Adrenal gland (tissue), 5 donors: ENCODE measurements around the gene ADAMTS7.
"Not testable (repeated sequence)": the region's sequence is repeated elsewhere in the genome, so short reads cannot be mapped to it uniquely, and the experiment has no call there.

Experiments
- POLR2A ChIP-seq, 2 donors: fragments of 450-650 bp; IDR thresholded peaks; one replicate each; pipeline ENCODE4 v1.6.1; 2017; ENCODE audit warnings: antibody characterized with exemption in 2 of 2, mild to moderate bottlenecking in 2 of 2, moderate library complexity in 1 of 2
- TF ChIP-seq, protein P1 (sequence below), 6 experiments: fragments of 450-650 bp in 4 of 6; fragments of 200-600 bp in 2 of 6; sonication (generic) in 1 of 6; IDR thresholded peaks; 1 replicate in 5 of 6; 2 replicates in 1 of 6; pipeline versions ENCODE4 v1.5.1 to v1.8.0; 2016 to 2021; ENCODE audit warnings: antibody characterized with exemption in 6 of 6, mild to moderate bottlenecking in 2 of 6, moderate library complexity in 1 of 6
- donor health status: DM: no; HTN: no; CAD: no.

DNA sequence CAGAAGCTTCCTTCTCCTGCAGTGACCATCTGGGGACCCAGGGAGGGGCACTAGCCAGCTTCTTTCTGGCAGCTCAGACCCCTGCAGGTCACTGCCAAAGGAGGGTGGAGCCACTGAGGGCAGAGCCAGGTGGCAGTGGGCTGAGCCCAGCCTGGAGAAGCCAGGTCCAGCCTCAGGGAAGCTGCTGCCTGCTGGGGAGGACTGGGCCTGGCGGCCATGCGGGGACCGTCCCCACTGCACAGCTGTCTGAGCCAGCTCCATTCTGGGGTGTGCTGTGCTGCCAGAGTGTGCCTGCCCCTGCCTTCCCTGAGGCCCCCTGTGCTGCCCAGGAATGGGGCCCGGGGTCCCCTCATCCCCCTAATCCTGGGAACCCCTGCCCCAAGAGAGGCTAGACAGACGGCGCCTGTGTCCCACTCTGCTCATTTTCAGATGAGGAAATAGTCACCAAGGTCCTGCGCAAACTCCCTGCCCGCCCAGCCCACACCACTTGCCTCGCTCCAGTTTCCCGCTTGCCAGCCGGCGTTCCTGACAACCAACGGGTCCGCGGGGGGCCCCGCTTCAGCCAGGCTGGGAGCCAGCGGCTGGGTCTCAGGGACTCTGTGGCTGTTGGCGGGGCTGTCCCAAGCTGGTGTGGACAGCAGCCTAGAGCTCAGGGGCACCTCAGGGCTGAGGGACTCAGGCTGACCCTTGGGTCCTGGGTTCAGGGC, 46.0 kb downstream of the ADAMTS7 start:
- TF ChIP-seq, protein P1, sequence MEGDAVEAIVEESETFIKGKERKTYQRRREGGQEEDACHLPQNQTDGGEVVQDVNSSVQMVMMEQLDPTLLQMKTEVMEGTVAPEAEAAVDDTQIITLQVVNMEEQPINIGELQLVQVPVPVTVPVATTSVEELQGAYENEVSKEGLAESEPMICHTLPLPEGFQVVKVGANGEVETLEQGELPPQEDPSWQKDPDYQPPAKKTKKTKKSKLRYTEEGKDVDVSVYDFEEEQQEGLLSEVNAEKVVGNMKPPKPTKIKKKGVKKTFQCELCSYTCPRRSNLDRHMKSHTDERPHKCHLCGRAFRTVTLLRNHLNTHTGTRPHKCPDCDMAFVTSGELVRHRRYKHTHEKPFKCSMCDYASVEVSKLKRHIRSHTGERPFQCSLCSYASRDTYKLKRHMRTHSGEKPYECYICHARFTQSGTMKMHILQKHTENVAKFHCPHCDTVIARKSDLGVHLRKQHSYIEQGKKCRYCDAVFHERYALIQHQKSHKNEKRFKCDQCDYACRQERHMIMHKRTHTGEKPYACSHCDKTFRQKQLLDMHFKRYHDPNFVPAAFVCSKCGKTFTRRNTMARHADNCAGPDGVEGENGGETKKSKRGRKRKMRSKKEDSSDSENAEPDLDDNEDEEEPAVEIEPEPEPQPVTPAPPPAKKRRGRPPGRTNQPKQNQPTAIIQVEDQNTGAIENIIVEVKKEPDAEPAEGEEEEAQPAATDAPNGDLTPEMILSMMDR (IDR thresholded peaks at IDR 0.05), result not testable (repeated sequence)
- TF ChIP-seq POLR2A (IDR thresholded peaks at IDR 0.05), result not testable (repeated sequence)
